NB4 (cell line): Measurements from ENCODE around the gene HOXA13.

Experiments used
- POLR2A ChIP-seq: IDR thresholded peaks from 2 replicates; pipeline ENCODE4 v1.6.1; 2011; ENCODE audit warnings: mild to moderate bottlenecking; ENCODE audit not compliant: insufficient read length; ENCODE audit errors: extremely low read depth
- TF ChIP-seq, protein P1 (sequence below): IDR thresholded peaks from one replicate; pipeline ENCODE4 v1.5.1; 2012; ENCODE audit warnings: low read depth, low read length
- TF ChIP-seq, protein P2 (sequence below): IDR thresholded peaks from 2 replicates; pipeline ENCODE4 v1.6.1; 2011; ENCODE audit warnings: low read depth, low read length

- TF ChIP-seq, protein P1, sequence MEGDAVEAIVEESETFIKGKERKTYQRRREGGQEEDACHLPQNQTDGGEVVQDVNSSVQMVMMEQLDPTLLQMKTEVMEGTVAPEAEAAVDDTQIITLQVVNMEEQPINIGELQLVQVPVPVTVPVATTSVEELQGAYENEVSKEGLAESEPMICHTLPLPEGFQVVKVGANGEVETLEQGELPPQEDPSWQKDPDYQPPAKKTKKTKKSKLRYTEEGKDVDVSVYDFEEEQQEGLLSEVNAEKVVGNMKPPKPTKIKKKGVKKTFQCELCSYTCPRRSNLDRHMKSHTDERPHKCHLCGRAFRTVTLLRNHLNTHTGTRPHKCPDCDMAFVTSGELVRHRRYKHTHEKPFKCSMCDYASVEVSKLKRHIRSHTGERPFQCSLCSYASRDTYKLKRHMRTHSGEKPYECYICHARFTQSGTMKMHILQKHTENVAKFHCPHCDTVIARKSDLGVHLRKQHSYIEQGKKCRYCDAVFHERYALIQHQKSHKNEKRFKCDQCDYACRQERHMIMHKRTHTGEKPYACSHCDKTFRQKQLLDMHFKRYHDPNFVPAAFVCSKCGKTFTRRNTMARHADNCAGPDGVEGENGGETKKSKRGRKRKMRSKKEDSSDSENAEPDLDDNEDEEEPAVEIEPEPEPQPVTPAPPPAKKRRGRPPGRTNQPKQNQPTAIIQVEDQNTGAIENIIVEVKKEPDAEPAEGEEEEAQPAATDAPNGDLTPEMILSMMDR = no peak
- TF ChIP-seq POLR2A = no peak
- TF ChIP-seq, protein P2, sequence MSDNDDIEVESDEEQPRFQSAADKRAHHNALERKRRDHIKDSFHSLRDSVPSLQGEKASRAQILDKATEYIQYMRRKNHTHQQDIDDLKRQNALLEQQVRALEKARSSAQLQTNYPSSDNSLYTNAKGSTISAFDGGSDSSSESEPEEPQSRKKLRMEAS = no peak
Measured at GRCh38 chr7:27170426-27171324, 29.2 kb downstream of the HOXA13 start.
